ENCODE data around the gene SLC2A13.

DNA sequence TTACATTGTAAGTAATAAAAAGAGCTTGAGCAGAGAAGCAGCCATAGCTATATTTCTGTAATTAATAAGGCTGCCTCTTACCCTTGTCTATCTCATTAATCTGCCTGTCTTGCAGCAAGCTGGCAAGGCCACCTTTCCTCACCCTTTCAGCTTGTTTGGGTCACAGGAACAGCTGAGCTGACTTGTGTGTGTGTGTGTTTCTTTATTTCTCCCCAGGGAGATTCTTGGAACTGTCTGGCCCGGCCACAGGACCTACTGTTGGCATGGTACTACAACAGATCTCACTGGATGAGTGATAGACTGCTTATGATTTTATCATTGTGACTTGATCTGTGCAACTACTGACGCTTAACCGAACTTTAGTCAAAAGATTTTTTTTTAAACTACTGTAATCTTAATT, 213.7 kb downstream of the SLC2A13 start:
- TF ChIP-seq, protein P1, sequence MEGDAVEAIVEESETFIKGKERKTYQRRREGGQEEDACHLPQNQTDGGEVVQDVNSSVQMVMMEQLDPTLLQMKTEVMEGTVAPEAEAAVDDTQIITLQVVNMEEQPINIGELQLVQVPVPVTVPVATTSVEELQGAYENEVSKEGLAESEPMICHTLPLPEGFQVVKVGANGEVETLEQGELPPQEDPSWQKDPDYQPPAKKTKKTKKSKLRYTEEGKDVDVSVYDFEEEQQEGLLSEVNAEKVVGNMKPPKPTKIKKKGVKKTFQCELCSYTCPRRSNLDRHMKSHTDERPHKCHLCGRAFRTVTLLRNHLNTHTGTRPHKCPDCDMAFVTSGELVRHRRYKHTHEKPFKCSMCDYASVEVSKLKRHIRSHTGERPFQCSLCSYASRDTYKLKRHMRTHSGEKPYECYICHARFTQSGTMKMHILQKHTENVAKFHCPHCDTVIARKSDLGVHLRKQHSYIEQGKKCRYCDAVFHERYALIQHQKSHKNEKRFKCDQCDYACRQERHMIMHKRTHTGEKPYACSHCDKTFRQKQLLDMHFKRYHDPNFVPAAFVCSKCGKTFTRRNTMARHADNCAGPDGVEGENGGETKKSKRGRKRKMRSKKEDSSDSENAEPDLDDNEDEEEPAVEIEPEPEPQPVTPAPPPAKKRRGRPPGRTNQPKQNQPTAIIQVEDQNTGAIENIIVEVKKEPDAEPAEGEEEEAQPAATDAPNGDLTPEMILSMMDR (IDR thresholded peaks at IDR 0.05 in 4 of 5, conservative IDR thresholded peaks at IDR 0.05 in 1 of 5), result no peak
- TF ChIP-seq POLR2A (IDR thresholded peaks at IDR 0.05), result no peak
